Uterus (tissue), 2 donors: ENCODE results near the gene CDC42BPG.

Source experiments
- CTCF ChIP-seq, 4 experiments: fragments of 200-600 bp in 2 of 4; fragments of 450-650 bp in 2 of 4; sonication (generic) in 2 of 4; IDR thresholded peaks; one replicate each; pipeline ENCODE4 v1.5.1; 2016 to 2019; ENCODE audit warnings: antibody characterized with exemption in 4 of 4, mild to moderate bottlenecking in 2 of 4, moderate library complexity in 1 of 4
- POLR2A ChIP-seq, 2 donors: fragments of 450-650 bp; IDR thresholded peaks; one replicate each; pipeline ENCODE4 v1.6.1; 2016; ENCODE audit warnings: antibody characterized with exemption in 2 of 2, mild to moderate bottlenecking in 1 of 2, moderate library complexity in 1 of 2

- TF ChIP-seq CTCF (IDR thresholded peaks at IDR 0.05) (no peak), POLR2A (IDR thresholded peaks at IDR 0.05) (no peak)
Observed at GRCh38 chr11:64802370-64803157, 41.9 kb downstream of the CDC42BPG start.
